ENCODE data around the gene ZAP70. TPM values are rescaled to one million over a fixed set of nuclear protein-coding genes. Genes with fewer than 3 reads are reported as not detected.

ZAP70 gene
- total RNA-seq, 4 donors from 2014 or later, result 2.3 to 3.3 (median 3.1) TPM

GRCh38 chr2:97752342-97753334 is 39.3 kb downstream of the ZAP70 start:
- TF ChIP-seq CTCF (IDR thresholded peaks at IDR 0.05; ENCODE audit: low read depth), result no peak

- TF ChIP-seq CTCF (IDR thresholded peaks at IDR 0.05; ENCODE audit: low read depth), result no peak
These were observed 41.4 kb downstream of the ZAP70 start for GRCh38 chr2:97754690-97755346.

GRCh38 chr2:97755491-97755890 is 42.1 kb downstream of the ZAP70 start:
- TF ChIP-seq CTCF (IDR thresholded peaks at IDR 0.05; ENCODE audit: low read depth), result no peak

GRCh38 chr2:97757062-97757461 is 43.7 kb downstream of the ZAP70 start:
- no peak for TF ChIP-seq CTCF (IDR thresholded peaks at IDR 0.05; ENCODE audit: low read depth)

DNA sequence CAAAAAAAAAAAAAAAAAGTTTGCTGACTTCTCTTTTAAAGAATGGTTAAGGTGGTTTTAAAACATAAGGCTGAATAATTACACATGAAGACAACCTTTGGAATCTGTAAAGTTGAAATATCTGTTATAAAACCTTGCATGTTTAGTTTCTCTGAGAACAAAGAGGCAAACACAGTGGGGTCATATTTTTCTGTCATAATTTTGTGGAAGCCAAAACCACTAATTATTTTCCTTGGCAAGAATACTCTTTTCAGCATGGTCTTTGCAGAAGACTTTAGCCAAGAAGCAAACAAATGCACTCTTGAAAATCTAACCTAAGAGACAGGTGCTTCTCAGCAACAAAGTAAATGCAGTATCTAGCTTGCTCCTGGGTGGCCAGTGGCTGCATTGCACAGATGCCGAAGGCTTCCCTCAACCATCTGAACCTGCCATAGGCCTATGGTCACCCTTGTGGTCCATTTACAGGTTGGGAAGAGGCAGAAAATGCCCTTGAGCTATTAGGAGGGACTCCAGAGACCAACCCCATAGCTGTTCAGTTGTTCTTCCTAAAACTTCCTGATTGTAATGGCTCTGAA is 44.8 kb downstream of the ZAP70 start:
- no peak for TF ChIP-seq CTCF (IDR thresholded peaks at IDR 0.05; ENCODE audit: low read depth)

DNA sequence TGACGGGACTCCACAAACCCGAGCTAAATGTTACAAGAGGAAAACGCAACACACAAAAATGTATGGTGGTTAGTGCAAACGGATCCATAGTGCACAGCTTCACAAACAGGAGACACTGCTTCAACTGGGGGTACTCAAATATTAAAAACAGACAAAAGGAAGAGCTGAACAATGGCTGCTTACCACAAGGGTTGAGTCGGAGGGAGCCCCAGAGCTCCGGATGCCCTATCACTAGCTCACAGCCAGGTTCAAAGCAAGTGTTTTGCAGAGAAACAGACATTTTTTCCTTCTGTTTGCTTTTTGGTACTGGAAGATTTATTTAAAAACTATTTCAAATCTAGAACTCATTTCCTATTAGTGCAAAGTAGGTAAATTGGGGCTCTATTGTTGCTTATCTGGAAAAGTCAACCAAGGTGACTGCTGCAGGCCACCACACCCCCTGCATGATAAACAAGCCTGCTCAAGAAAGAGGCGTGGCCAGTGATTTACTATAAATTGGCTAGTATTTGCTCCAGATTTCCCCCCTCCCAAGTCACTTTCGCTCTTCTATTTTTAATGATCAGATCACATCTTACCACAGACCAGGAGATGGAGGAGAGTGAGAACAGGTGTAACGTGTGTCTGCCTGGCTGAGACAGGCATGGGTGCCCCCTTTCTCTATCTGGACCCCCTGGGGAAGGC is 46.5 kb downstream of the ZAP70 start:
- TF ChIP-seq CTCF (IDR thresholded peaks at IDR 0.05; ENCODE audit: low read depth), result no peak

Measured in subcutaneous adipose tissue (tissue), 4 donors.